SK-N-SH (cell line): Measurements from ENCODE around the gene MOGAT3. TPM values are rescaled to one million over a fixed set of nuclear protein-coding genes. Genes with fewer than 3 reads are reported as not detected.
A peak's percentile ranks its signal among the peaks of the same experiment; 100 is the strongest.

Experiments used
- CTCF ChIA-PET: fragments of 300-600, 350-600 bp; formaldehyde crosslinking; extraction: SDS; loops from one replicate; lab custom pipeline; 2021; lab: Yijun Ruan, JAX
- POLR2A ChIA-PET: fragments of 350-600 bp; sonication (Branson Sonifier 250); formaldehyde crosslinking; extraction: SDS; loops from one replicate; lab custom pipeline; 2020; ENCODE audit warnings: antibody characterized with exemption, inconsistent platforms; lab: Yijun Ruan, JAX
- DNase-seq: peaks from one replicate; pipeline ENCODE4 v3.0.0; 2012
- H2AFZ ChIP-seq: fragments of 200-600 bp; sonication (generic); 2 replicates; pipeline ENCODE4 v1.8.1; 2016; ENCODE audit warnings: antibody characterized with exemption, mild to moderate bottlenecking, low read depth
- H3F3A ChIP-seq: fragments of 200-600 bp; sonication (generic); replicated peaks from 2 replicates; pipeline ENCODE3; 2016; ENCODE audit warnings: antibody characterized with exemption, mild to moderate bottlenecking; ENCODE audit not compliant: insufficient read depth
- H3K27ac ChIP-seq, 2 experiments: fragments of 200-500 bp in 1 of 2; fragments of 200-600 bp in 1 of 2; sonication (Bioruptor generic) in 1 of 2; sonication (generic), shearing (Covaris generic) in 1 of 2; 2 replicates each; pipeline versions ENCODE4 v1.5.1 to v1.6.1; 2014 to 2016; ENCODE audit warnings: low read depth in 2 of 2, inconsistent platforms in 1 of 2, low read length in 1 of 2, mild to moderate bottlenecking in 1 of 2, mixed read lengths in 1 of 2
- H3K27me3 ChIP-seq: fragments of 200-600 bp; sonication (generic), shearing (Covaris generic); 2 replicates; pipeline ENCODE4 v1.6.1; 2016; ENCODE audit warnings: mixed run types; ENCODE audit not compliant: insufficient read depth
- H3K36me3 ChIP-seq, 2 experiments: fragments of 200-500 bp in 1 of 2; fragments of 200-600 bp in 1 of 2; sonication (Bioruptor generic) in 1 of 2; sonication (generic) in 1 of 2; replicated peaks in 1 of 2; 2 replicates each; pipeline versions ENCODE3 to v1.5.1; 2014 to 2016; ENCODE audit warnings: low read length in 1 of 2, mild to moderate bottlenecking in 1 of 2; ENCODE audit not compliant: insufficient read depth in 2 of 2, control insufficient read depth in 1 of 2
- H3K4me1 ChIP-seq, 2 experiments: fragments of 200-500 bp in 1 of 2; fragments of 200-600 bp in 1 of 2; sonication (Bioruptor generic) in 1 of 2; sonication (generic), shearing (Covaris generic) in 1 of 2; 2 replicates each; pipeline versions ENCODE4 v1.5.1 to v1.6.1; 2014 to 2016; ENCODE audit warnings: low read depth in 1 of 2, low read length in 1 of 2, mixed run types in 1 of 2; ENCODE audit not compliant: insufficient read depth in 2 of 2, control insufficient read depth in 1 of 2
- H3K4me2 ChIP-seq: fragments of 200-600 bp; sonication (generic), shearing (Covaris generic); 2 replicates; pipeline ENCODE4 v1.6.1; 2017; ENCODE audit warnings: mixed run types
- H3K4me3 ChIP-seq, 2 experiments: fragments of 200-500 bp in 1 of 2; fragments of 200-600 bp in 1 of 2; sonication (Bioruptor generic) in 1 of 2; sonication (generic), shearing (Covaris generic) in 1 of 2; 2 replicates each; pipeline versions ENCODE4 v1.5.1 to v1.8.1; 2014 to 2016; ENCODE audit warnings: low read depth in 2 of 2, inconsistent platforms in 1 of 2, low read length in 1 of 2, mild to moderate bottlenecking in 1 of 2, mixed read lengths in 1 of 2, moderate library complexity in 1 of 2
- H3K79me2 ChIP-seq: fragments of 200-600 bp; sonication (generic); 2 replicates; pipeline ENCODE4 v1.8.1; 2017; ENCODE audit warnings: mild to moderate bottlenecking; ENCODE audit not compliant: insufficient read depth
- H3K9ac ChIP-seq: fragments of 200-600 bp; sonication (generic); 2 replicates; pipeline ENCODE4 v1.6.1; 2017; ENCODE audit warnings: mixed run types
- H3K9me2 ChIP-seq: fragments of 200-600 bp; sonication (generic); 2 replicates; pipeline ENCODE4 v1.6.1; 2017; ENCODE audit warnings: mixed run types
- H3K9me3 ChIP-seq: fragments of 200-600 bp; sonication (generic); 2 replicates; pipeline ENCODE4 v1.6.1; 2017; ENCODE audit warnings: mixed run types, mild to moderate bottlenecking, moderate library complexity
- H4K20me1 ChIP-seq: fragments of 200-600 bp; sonication (generic); 2 replicates; pipeline ENCODE4 v1.6.1; 2017; ENCODE audit warnings: mild to moderate bottlenecking, mixed run types; ENCODE audit not compliant: insufficient read depth
- CTCF ChIP-seq: fragments of 200-600 bp; sonication (generic); IDR thresholded peaks from 2 replicates; pipeline ENCODE4 v1.6.1; 2017; ENCODE audit warnings: antibody characterized with exemption, mild to moderate bottlenecking, moderate library complexity
- ELF1 ChIP-seq: IDR thresholded peaks from 2 replicates; pipeline ENCODE4 v1.4.0; 2012
- EP300 ChIP-seq, 2 experiments: IDR thresholded peaks; 2 replicates each; pipeline versions ENCODE4 v1.4.0 to v1.6.1; 2012; ENCODE audit warnings: borderline replicate concordance in 1 of 2, low read depth in 1 of 2, low read length in 1 of 2
- FOSL2 ChIP-seq: IDR thresholded peaks from 2 replicates; pipeline ENCODE4 v1.4.0; 2012; ENCODE audit warnings: low read depth, mild to moderate bottlenecking, moderate library complexity, borderline replicate concordance
- IRF3 ChIP-seq: fragments of 150-350 bp; IDR thresholded peaks from 2 replicates; pipeline ENCODE4 v1.6.1; 2016; ENCODE audit warnings: mild to moderate bottlenecking, low read depth, low read length
- MXI1 ChIP-seq: IDR thresholded peaks from 2 replicates; pipeline ENCODE4 v1.6.1; 2012; ENCODE audit warnings: mild to moderate bottlenecking, low read depth, low read length, improper control_type of control experiment
- NFIC ChIP-seq: IDR thresholded peaks from 2 replicates; pipeline ENCODE4 v1.4.0; 2012; ENCODE audit warnings: borderline replicate concordance
- NRF1 ChIP-seq: IDR thresholded peaks from 2 replicates; pipeline ENCODE4 v1.6.1; 2012; ENCODE audit warnings: low read depth, mild to moderate bottlenecking, low read length
- PBX3 ChIP-seq: IDR thresholded peaks from 2 replicates; pipeline ENCODE4; 2012
- POLR2AphosphoS5 ChIP-seq: IDR thresholded peaks from 2 replicates; pipeline ENCODE4 v1.6.1; 2012; ENCODE audit warnings: low read depth, low read length
- RFX5 ChIP-seq: IDR thresholded peaks from 2 replicates; pipeline ENCODE4 v1.6.1; 2012; ENCODE audit warnings: mild to moderate bottlenecking, improper control_type of control experiment, low read length
- RXRA ChIP-seq: IDR thresholded peaks from 2 replicates; pipeline ENCODE4 v1.4.0; 2012; ENCODE audit warnings: low read depth, mild to moderate bottlenecking, borderline replicate concordance
- SIN3A ChIP-seq: IDR thresholded peaks from 2 replicates; pipeline ENCODE4 v1.6.1; 2012; ENCODE audit warnings: low read depth, mild to moderate bottlenecking, low read length, moderate library complexity, borderline replicate concordance
- TAF1 ChIP-seq: IDR thresholded peaks from 2 replicates; pipeline ENCODE4 v1.6.1; 2012; ENCODE audit warnings: low read depth, mild to moderate bottlenecking, low read length, moderate library complexity, borderline replicate concordance
- TEAD4 ChIP-seq: IDR thresholded peaks from 2 replicates; pipeline ENCODE4 v1.4.0; 2012; ENCODE audit warnings: mild to moderate bottlenecking, borderline replicate concordance; ENCODE audit not compliant: insufficient read depth
- YY1 ChIP-seq: IDR thresholded peaks from 2 replicates; pipeline ENCODE4 v1.4.0; 2012; ENCODE audit warnings: low read depth, mild to moderate bottlenecking
- WGBS: methylation state at CpG from one replicate; pipeline ENCODE4 v1.1.6; 2017; ENCODE audit warnings: low lambda C conversion rate; 5-methylcytosine and 5-hydroxymethylcytosine counted together
- polyA plus RNA-seq, 3 experiments: library from polyadenylated mRNA; depleted of rRNA; stranded (reverse); fragments of >200 nt; gene quantifications; 2 replicates each; pipeline ENCODE4 v1.2.3, GENCODE V29; 2012
- TF ChIP-seq, protein P1 (sequence below): IDR thresholded peaks from 2 replicates; pipeline ENCODE4 v1.4.0; 2012; ENCODE audit warnings: low read depth, borderline replicate concordance

Gene MOGAT3
- polyA plus RNA-seq, 1 of the 3 experiments (the other 2 are of a cell fraction), result not detected

DNA sequence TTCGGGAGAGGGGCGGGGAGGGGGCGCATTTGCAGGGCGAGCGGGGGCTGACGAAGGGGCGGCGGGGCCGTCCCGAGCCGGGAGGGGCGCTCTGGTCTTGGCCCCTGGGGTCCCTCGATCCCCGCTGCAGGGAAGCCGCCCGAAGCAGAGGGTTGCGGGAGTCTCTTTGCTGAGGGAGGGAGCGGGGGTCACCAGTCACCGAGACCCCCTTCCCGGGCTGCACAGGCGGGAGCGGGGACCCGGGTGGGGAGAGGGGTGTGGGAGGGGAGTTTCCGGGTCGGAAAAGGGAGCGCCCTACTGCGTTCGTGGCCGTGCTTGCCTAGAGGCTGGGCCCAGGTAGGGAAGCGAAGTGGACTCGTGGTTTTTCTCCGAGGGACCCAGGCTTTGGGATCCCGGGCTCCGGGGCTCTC is 46.1 kb downstream of the MOGAT3 start:
- under 1% methylated on average over 28 of the region's 34 CpGs for WGBS
- H3F3A ChIP-seq, result peaks cover 21% of the 10 kb centered on the region
- peak overlapping the region; percentile 90 for H3K9ac ChIP-seq
- H3K4me1 ChIP-seq, result peaks cover 12 to 15% of the 10 kb centered on the region in 2 experiments; a peak in 2 of 4 replicates
- H3K27me3 ChIP-seq, result no peaks in the 10 kb centered on the region
- DNase-seq, result no peak
- H3K4me3 ChIP-seq, result peak overlapping the region; percentile 65 to 88
- H3K36me3 ChIP-seq, result peaks cover 25 to 26% of the 10 kb centered on the region in 2 experiments
- H3K9me3 ChIP-seq, result no peaks in the 10 kb centered on the region
- H3K79me2 ChIP-seq, result peaks cover 30% of the 10 kb centered on the region
- TF ChIP-seq TEAD4 (0 out of 2 replicates have a peak, but pooled peaks have one; percentile 24), TAF1 (0 out of 2 replicates have a peak, but pooled peaks have one; percentile 21), YY1 (0 out of 2 replicates have a peak, but pooled peaks have one; percentile 37), PBX3 (no peak)
- no peaks in the 10 kb centered on the region for H3K9me2 ChIP-seq
- POLR2A ChIA-PET, result interaction anchor here (1.0 to 3.7 kb wide), 4 partner anchors 8 to 11 kb away, joined by 3 to 43 read pairs (median 11); partner anchors contain the start of gene VGF
- 0 out of 2 replicates have a peak overlapping the region, but pooled peaks have one; percentile 33 for H2AFZ ChIP-seq
- CTCF ChIA-PET, result interaction anchor here (0.6 to 7.9 kb wide), 10 partner anchors 8 to 128 kb away, joined by 3 to 116 read pairs (median 7); partner anchors contain the start of gene VGF
- H4K20me1 ChIP-seq, result no peaks in the 10 kb centered on the region
- H3K4me2 ChIP-seq, result peak overlapping the region; percentile 99
- H3K27ac ChIP-seq, result peak overlapping the region; percentile 38 to 84

GRCh38 chr7:101153969-101154692 is 46.7 kb downstream of the MOGAT3 start, which contains the start of gene AP1S1:
TSS of gene AP1S1 (plus strand) at chr7:101154476. CDS start at chr7:101154515, 39 bp downstream.
- H3K27me3 ChIP-seq, result no peaks in the 10 kb centered on the region
- no peaks in the 10 kb centered on the region for H4K20me1 ChIP-seq
- 4% methylated on average over 47 of the region's 51 CpGs for WGBS
- peak; percentile 100 for DNase-seq
- H3K4me2 ChIP-seq, result peak within 1 kb of the TSS; percentile 99
- peaks cover 30% of the 10 kb centered on the region for H3K79me2 ChIP-seq
- peaks cover 17% of the 10 kb centered on the region for H3F3A ChIP-seq
- H3K9ac ChIP-seq, result peak within 1 kb of the TSS; percentile 90
- H3K9me3 ChIP-seq, result no peaks in the 10 kb centered on the region
- no peaks in the 10 kb centered on the region for H3K9me2 ChIP-seq
- peak within 1 kb of the TSS; percentile 38 to 84 for H3K27ac ChIP-seq
- H3K36me3 ChIP-seq, result peaks cover 22 to 23% of the 10 kb centered on the region in 2 experiments
- H2AFZ ChIP-seq, result peak within 1 kb of the TSS; percentile 74
- H3K4me3 ChIP-seq, result peak within 1 kb of the TSS; percentile 65 to 88
- peaks cover 7 to 15% of the 10 kb centered on the region in 2 experiments; a peak in 2 of 4 replicates for H3K4me1 ChIP-seq
- ChIA-PET POLR2A (interaction anchor here (1.0 to 2.7 kb wide), 2 partner anchors 9 to 11 kb away, joined by 5 to 17 read pairs; partner anchors contain the start of gene VGF), CTCF (interaction anchor here (0.6 to 7.9 kb wide), 10 partner anchors 10 to 1104 kb away, joined by 3 to 116 read pairs (median 4); partner anchors contain the start of genes PLOD3 and ZNHIT1)
- TF ChIP-seq FOSL2, result no peak
- peak; percentile 89 for TF ChIP-seq NRF1
- no peak; the same call in 1 of the 2 replicates for TF ChIP-seq SIN3A
- peak; percentile 70; the same call in 1 of the 2 replicates for TF ChIP-seq POLR2AphosphoS5
- peak in 1 of 2 experiments; percentile 52; a peak in 3 of 4 replicates for TF ChIP-seq EP300 (IDR thresholded peaks at IDR 0.05; ENCODE audit: borderline replicate concordance in 1 of 2, low read depth in 1 of 2, low read length in 1 of 2)
- TF ChIP-seq RFX5, result peak; percentile 89
- no peak for TF ChIP-seq NFIC
- no peak for TF ChIP-seq CTCF
- no peak for TF ChIP-seq YY1
- no peak for TF ChIP-seq RXRA
- TF ChIP-seq ELF1, result no peak
- no peak for TF ChIP-seq PBX3
- TF ChIP-seq, protein P1, sequence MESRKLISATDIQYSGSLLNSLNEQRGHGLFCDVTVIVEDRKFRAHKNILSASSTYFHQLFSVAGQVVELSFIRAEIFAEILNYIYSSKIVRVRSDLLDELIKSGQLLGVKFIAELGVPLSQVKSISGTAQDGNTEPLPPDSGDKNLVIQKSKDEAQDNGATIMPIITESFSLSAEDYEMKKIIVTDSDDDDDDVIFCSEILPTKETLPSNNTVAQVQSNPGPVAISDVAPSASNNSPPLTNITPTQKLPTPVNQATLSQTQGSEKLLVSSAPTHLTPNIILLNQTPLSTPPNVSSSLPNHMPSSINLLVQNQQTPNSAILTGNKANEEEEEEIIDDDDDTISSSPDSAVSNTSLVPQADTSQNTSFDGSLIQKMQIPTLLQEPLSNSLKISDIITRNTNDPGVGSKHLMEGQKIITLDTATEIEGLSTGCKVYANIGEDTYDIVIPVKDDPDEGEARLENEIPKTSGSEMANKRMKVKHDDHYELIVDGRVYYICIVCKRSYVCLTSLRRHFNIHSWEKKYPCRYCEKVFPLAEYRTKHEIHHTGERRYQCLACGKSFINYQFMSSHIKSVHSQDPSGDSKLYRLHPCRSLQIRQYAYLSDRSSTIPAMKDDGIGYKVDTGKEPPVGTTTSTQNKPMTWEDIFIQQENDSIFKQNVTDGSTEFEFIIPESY, result no peak
- TF ChIP-seq MXI1, result peak; percentile 94
- no peak for TF ChIP-seq TEAD4
- TF ChIP-seq IRF3, result no peak
